Stimulated activated CD8-positive, alpha-beta memory T cell treated with anti-CD3 and anti-CD28 coated beads, Interleukin-4, amount 100 ng/mL, for 48 hours (primary cell): Measurements from ENCODE around the gene TRIP4.
"Not testable (repeated sequence)": the region's sequence is repeated elsewhere in the genome, so short reads cannot be mapped to it uniquely, and the experiment has no call there.

Experiments
- DNase-seq: peaks from one replicate; pipeline ENCODE4 v3.0.0-alpha.2; 2020

Gene TRIP4

DNA sequence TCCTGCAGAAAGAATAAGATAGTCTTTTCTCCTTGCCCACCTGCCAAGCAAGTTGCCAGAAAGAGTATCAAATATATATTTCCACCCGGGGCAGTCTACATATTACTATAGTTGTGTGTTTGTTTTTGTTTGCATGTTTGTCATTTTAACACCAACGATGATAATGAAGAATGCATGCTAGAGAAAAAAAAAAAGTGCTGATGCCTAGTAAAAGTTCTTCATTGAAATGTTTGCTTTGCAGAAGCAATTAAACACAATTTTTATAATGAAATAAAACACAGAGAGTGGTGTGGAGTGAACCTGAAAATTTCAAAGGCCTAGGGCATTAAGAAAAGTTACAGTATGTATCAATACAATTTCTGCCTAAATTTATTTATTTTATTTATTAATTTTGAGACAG, 3.9 kb upstream of the TRIP4 start:
- no peak for DNase-seq

DNA sequence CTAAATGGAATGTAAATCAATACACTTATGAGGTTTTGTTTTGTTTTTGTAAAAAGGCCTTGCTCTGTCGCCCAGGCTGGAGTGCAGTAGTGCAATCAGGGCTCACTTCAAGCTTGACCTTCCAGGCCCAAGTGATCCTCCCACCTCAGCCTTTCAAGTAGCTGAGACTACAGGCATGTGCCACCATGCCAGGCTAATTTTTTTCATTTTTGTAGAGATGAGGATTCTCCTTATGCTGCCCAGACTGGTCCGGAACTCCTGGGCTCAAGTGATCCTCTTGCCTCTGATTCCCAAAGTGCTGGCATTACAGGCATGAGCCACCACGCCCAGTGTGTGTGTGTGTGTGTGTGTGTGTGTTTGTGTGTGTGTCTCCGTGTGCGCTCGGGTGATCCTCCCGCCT, 1.3 kb upstream of the TRIP4 start:
- DNase-seq: no peak

GRCh38 chr15:64389036-64389435, 1.4 kb downstream of the TRIP4 start:
- no peak for DNase-seq

DNA sequence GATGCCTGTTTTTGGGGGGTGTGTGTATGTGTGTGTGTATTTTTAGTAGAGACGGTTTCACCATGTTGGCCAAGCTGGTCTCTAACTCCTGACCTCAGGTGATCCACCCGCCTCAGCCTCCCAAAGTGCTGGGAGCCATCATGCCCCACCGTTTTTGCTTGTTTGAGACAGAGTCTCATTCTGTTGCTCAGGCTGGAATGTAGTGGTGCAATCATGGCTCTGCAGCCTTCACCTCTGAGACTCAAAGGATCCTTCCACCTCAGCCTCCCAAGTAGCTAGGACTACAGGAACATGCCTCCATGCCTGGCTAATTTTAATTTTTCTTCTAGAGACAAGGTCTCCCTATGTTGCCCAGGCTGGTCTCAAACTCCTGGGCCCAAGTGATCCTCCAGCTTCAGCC, 4.8 kb downstream of the TRIP4 start:
- not testable (repeated sequence) for DNase-seq

- DNase-seq: no peak
These were observed 9.2 kb downstream of the TRIP4 start for GRCh38 chr15:64396789-64397188.

GRCh38 chr15:64398575-64398974, 10.9 kb downstream of the TRIP4 start:
- DNase-seq: no peak

GRCh38 chr15:64400583-64400982, 12.9 kb downstream of the TRIP4 start:
- no peak for DNase-seq

DNA sequence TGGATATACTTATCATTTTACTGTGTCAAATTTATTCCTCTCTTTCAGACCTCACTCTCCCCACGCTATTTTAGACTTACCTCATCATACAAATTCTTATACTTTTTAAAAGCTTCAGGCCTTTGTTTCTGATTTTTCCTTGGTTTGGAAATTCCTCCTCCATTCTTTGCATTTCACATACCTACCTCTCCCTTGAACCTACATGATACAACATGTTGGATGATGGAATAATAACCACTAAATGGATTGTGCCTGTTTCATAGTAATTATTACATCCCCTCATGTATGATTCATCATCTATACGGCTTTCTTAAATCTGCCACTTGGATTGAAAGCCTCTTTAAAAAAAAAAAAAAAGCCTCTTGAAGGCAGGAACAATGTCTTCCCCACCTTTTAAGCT, 24.6 kb downstream of the TRIP4 start:
- DNase-seq: no peak

DNA sequence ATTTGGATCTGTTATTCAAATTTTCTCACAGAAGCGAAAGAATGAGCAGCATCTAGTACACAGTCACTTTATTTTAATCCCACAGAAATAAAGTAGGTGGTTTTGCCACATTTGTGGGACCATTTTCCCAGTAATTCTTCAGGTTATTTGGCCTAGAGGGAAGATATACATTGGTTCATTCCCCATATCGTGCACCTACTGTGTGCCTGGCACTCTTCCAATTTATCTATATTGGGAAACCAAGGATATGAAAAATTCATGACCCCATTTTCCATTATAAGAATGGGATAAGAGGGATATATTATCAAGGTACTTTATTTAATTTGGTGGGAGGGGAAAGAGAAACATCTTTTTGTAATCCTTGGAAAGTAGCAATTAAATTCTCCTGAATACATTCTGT, 35.1 kb downstream of the TRIP4 start:
- DNase-seq: no peak

DNA sequence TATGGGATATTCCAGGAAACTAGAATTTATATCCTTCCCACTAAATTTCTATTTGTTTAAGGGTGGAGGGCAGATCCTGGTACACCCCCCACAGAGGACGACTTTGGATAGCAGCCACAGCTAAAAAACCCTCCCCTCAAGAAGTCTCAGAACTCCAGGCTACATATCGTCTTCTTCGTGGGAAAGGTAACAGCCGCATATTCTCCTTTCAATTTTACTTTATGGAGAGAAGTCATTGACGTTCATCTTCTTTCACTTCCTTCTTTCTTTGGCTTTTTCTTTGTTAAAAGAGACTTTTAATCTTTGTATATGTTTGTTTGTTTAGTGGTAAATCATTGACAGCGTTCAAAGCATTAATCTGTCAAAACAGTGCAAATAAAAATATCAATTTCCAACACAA, 36.3 kb downstream of the TRIP4 start:
- no peak for DNase-seq

DNA sequence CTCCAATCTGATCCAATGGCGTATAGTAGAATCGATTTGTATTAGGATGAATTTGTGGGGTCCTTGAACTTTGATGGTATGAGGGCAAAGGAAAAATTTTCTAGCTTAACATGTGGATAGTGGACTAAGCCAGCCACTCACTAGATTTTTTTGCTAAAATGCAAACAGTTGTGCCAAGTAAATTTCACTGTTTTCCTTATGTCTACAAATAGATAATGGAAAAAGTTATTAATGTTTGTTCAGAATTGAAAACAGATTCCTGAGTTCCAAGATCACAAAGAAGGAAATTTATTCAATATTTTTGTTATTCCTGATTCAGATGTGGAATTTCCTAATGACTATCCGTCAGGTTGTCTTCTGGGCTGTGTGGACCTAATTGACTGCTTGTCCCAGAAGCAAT, 37.6 kb downstream of the TRIP4 start:
- DNase-seq: no peak

DNA sequence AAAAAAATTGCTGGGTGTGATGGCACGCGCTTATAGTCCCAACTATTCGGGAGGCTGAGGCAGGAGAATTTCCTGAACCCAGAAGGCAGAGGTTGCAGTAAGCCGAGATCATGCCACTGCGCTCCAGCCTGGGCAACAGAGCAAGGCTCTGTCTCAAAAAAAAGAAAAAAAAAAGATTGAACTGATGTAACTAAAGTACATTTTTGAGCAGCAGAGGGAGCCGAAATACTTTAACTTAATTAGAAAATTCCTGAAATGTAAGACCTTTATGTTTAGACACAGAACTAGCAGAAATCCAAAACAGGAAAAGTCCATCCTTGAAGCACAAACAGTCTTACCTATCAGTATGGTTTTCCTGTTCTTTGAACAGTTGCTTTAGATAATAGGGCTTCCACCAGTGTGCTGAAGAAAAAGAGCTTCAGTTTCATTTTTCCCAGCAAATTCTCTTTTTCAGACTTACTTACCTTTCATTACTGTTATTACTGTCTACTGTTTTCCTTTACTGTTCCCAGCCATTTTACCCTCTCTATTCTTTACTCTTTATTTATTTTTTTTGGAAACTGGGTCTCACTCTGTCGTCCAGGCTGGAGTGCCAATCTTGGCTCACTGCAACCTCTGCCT, 39.3 kb downstream of the TRIP4 start:
- DNase-seq: no peak

DNA sequence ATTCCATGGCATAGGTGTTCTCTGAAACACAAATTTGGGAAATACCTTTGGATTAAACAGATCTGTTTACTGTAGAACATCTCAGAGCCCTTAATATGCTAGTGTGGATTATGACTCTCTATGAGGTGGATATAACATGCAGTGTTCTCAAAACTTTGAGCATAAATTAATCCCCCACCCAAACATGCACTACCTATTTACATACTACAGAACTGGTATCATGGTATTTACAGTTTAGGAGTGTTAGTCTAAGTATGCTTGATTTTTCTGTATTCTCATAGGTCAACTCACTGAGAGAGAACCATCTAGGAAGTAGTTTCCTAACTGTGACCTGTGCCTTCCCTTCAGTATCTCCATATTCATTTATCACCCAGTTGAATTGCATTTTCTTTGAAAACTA, 41.8 kb downstream of the TRIP4 start:
- DNase-seq: no peak

DNA sequence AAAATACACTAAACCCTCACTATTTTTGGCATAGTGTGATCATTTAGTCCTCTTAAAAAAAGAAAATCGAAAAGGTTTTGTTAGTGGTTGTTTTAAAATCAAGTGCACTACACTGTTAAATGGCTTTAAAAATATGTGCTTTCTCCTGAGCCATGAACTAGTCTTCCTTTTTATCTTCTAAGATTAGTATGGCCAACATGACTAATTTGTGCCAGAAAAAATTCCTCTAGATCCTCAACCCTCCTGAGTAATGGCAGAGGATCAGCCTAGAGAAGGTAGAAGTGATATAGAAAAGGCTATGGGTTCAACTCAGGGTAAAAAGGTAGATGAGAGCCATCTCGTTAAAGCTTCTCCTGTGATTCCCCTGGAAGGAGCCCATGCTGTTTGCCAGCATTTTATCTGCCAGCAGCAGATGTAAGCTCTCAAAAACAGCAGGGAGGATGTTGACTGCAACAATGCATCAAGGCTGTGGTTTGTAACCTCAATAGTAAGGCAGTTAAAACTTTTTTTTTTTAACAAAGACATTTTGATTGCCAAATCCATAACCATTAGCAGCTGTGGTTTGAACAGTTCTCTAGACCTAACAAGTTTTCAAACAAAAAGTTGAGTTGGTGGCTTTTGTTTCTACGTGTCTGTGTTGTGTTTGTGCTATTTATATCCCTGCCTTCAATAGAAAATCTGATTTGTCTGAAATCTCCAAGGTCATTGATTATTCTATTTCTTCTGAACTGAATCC, 42.5 kb downstream of the TRIP4 start:
- peak; percentile 33 for DNase-seq

DNA sequence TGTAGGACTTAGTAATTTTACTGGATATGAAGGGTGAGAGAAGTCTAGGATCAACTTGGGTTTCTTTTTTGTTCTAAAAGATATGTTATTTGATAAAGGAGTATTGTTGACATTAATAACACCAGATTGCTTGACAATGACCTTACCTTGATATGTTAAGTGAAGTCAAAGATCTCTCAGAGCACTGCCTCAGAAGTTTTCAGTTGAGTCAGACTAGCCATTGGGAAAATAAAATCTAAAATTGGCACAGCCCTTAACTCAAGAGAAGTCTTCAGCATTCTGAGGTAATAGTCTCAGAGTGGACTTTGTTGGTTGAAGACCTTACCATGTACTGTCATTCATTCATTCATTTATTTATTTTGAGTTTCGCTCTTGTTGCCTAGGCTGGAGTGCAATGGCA, 50.3 kb downstream of the TRIP4 start:
- no peak for DNase-seq

DNA sequence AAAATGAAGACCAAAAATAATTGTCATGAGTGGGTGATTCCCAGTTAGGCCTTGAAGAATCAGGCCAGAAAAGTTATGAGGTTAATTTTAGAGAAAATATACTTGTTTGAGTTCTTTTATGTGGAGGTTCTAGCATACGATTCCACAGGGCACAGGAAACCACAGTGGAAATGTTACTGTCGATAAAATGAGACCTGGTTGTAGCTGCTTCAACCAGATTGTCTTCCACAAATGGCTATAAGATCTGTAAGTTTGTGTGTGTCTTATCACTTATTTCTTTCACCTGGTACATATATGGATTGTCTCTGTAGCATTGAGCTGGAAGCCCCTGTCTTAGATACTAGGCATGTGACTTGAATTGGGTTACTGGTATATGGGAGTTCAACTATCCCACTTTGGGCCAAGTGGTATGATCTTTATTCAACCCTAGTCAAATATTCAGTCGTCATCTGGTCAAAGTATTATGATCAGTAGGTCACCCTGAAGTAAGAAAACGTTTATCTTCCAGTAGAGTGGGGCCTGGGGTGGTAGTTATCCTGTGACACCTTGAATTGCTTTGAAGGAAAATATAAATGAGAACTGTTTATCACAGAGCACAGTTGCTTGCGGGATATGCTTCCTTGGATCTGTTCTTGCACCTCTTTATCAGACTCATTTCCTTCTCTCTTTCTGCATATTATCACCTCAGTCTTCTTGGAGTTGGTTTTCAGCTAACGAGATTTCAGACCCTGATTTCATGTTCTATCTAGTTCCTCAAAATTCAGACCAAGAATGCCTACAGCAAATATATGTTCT, 51.2 kb downstream of the TRIP4 start:
- DNase-seq: no peak

- DNase-seq: no peak
These were observed 54.2 kb downstream of the TRIP4 start for GRCh38 chr15:64441852-64442251.

GRCh38 chr15:64443016-64443415, 55.4 kb downstream of the TRIP4 start:
- DNase-seq: no peak

GRCh38 chr15:64443747-64444621, 56.3 kb downstream of the TRIP4 start:
- DNase-seq: no peak

DNA sequence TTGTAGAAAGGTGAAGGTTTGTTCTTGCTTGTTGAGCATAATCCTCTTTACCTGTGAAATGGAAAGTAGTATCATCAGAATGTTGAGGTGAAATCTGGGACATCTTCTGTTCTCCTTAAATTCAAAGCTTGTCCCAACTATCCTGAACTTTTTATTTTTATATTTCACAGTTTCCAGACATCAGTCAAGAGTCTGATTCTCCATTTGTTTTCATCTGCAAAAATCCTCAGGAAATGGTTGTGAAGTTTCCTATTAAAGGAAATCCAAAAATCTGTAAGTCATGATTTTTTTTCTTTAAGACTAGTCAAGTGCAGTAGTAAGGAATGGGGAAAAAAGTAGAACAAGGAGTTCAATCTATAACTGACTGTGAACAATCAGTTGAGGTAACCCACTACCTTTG, 57.2 kb downstream of the TRIP4 start:
- no peak for DNase-seq

GRCh38 chr15:64447536-64448315, 60.1 kb downstream of the TRIP4 start:
- DNase-seq: no peak

GRCh38 chr15:64452988-64453688, 65.5 kb downstream of the TRIP4 start:
- no peak for DNase-seq
